Hematopoietic multipotent progenitor cell treated with erythropoietin and hydrocortisone succinate and interleukin-3 and kit ligand, for 15 days (in vitro differentiated cells): Measurements from ENCODE around the gene TEX53.

ENCODE experiments used
- DNase-seq: peaks from one replicate; pipeline ENCODE4 v3.0.0-alpha.2; 2015; ENCODE audit warnings: low spot score

Gene TEX53

GRCh38 chr9:114657705-114658104, at the start of gene TEX53:
TSS of gene TEX53 (minus strand) at chr9:114657805. CDS start at chr9:114657774, 31 bp downstream.
- no peak for DNase-seq

GRCh38 chr9:114706711-114707110, 49.1 kb upstream of the TEX53 start:
- DNase-seq: no peak

- no peak for DNase-seq
Observed at GRCh38 chr9:114701988-114702387, 44.4 kb upstream of the TEX53 start.

GRCh38 chr9:114697951-114698351, 40.3 kb upstream of the TEX53 start:
- DNase-seq: no peak

GRCh38 chr9:114696814-114697544, 39.4 kb upstream of the TEX53 start:
- DNase-seq: no peak

GRCh38 chr9:114695948-114696347, 38.3 kb upstream of the TEX53 start:
- no peak for DNase-seq

GRCh38 chr9:114694719-114695269, 37.2 kb upstream of the TEX53 start:
- DNase-seq: no peak

GRCh38 chr9:114694146-114694545, 36.5 kb upstream of the TEX53 start:
- no peak for DNase-seq

GRCh38 chr9:114693248-114693855, 35.7 kb upstream of the TEX53 start:
- no peak for DNase-seq

GRCh38 chr9:114691956-114692295, 34.3 kb upstream of the TEX53 start:
- DNase-seq: no peak

- no peak for DNase-seq
Observed at GRCh38 chr9:114691046-114691955, 33.7 kb upstream of the TEX53 start.

- no peak for DNase-seq
Observed at GRCh38 chr9:114690308-114690707, 32.7 kb upstream of the TEX53 start.

- no peak for DNase-seq
Observed at GRCh38 chr9:114689813-114690212, 32.2 kb upstream of the TEX53 start.

GRCh38 chr9:114688909-114689610, 31.5 kb upstream of the TEX53 start:
- peak; percentile 26 for DNase-seq

GRCh38 chr9:114688379-114688778, 30.8 kb upstream of the TEX53 start:
- DNase-seq: peak; percentile 74

GRCh38 chr9:114687034-114687433, 29.4 kb upstream of the TEX53 start:
- no peak for DNase-seq

GRCh38 chr9:114685951-114686350, 28.3 kb upstream of the TEX53 start:
- no peak for DNase-seq

- no peak for DNase-seq
Observed at GRCh38 chr9:114684036-114684435, 26.4 kb upstream of the TEX53 start.

GRCh38 chr9:114682846-114683245, 25.2 kb upstream of the TEX53 start:
- no peak for DNase-seq

- DNase-seq: peak; percentile 76
Observed at GRCh38 chr9:114681594-114682332, 24.2 kb upstream of the TEX53 start, which contains the start of gene TEX48. TSS of gene TEX48 (minus strand) at chr9:114682192. CDS start at chr9:114671723, 10,469 bp downstream.
